Measurements from ENCODE around the gene NAA40. TPM values are rescaled to one million over a fixed set of nuclear protein-coding genes. Genes with fewer than 3 reads are reported as not detected.

The NAA40 gene
- total and polyA plus RNA-seq, 10 of the 15 experiments (the other 5 are each of a cell fraction or from before 2014, with no cell fraction given): 4.8 to 31.6 (median 22.2) TPM

GRCh38 chr11:63974259-63975143 lies 35.7 kb downstream of the NAA40 start, which contains the start of gene COX8A (continued):
- TF ChIP-seq ATF3 (IDR thresholded peaks at IDR 0.05; ENCODE audit: borderline replicate concordance, extremely low read depth, low read depth, low read length) (no peak), NFYA (IDR thresholded peaks at IDR 0.05; ENCODE audit: borderline replicate concordance, low read depth, low read length) (peak; percentile 36; the same call in 1 of the 2 replicates), HDGF (IDR thresholded peaks at IDR 0.05) (no peak), RUNX3 (IDR thresholded peaks at IDR 0.05; ENCODE audit: low read length) (0 out of 2 replicates have a peak, but pooled peaks have one; percentile 48), RAD51 (IDR thresholded peaks at IDR 0.05) (no peak), ZSCAN29 (IDR thresholded peaks at IDR 0.05) (no peak), FOS (IDR thresholded peaks at IDR 0.05; ENCODE audit: borderline replicate concordance, extremely low read depth, insufficient read length) (peak; percentile 37), CBFB (IDR thresholded peaks at IDR 0.05; ENCODE audit: low read depth) (peak; percentile 73; the same call in 1 of the 2 replicates), SUPT20H (IDR thresholded peaks at IDR 0.05; ENCODE audit: borderline replicate concordance, control insufficient read depth, low read depth, low read length) (no peak), NBN (IDR thresholded peaks at IDR 0.05) (0 out of 2 replicates have a peak, but pooled peaks have one; percentile 71), TCF12 (IDR thresholded peaks at IDR 0.05; ENCODE audit: low read depth, low read length) (no peak), RAD21 (IDR thresholded peaks at IDR 0.05; ENCODE audit: insufficient read depth, low read depth, low read length) (no peak), MYC (IDR thresholded peaks at IDR 0.05; ENCODE audit: insufficient read depth, insufficient read length, insufficient replicate concordance, low read length, severe bottlenecking) (peak; percentile 63), MTA2 (IDR thresholded peaks at IDR 0.05; ENCODE audit: low read depth) (no peak), ZZZ3 (IDR thresholded peaks at IDR 0.05; ENCODE audit: control insufficient read depth, insufficient read length, low read depth) (no peak), MLLT1 (IDR thresholded peaks at IDR 0.05) (peak; percentile 44; the same call in 1 of the 2 replicates), ZNF622 (IDR thresholded peaks at IDR 0.05) (no peak), ATF7 (IDR thresholded peaks at IDR 0.05; ENCODE audit: low read depth) (peak; percentile 75), FOXK2 (IDR thresholded peaks at IDR 0.05) (no peak), EGR1 (IDR thresholded peaks at IDR 0.05; ENCODE audit: borderline replicate concordance in 1 of 2, low read depth in 2 of 2, low read length in 2 of 2) (peak in 1 of 2 experiments; percentile 17; a peak in 1 of 3 replicates), TCF3 (IDR thresholded peaks at IDR 0.05; ENCODE audit: borderline replicate concordance, insufficient read depth, low read depth, low read length) (0 out of 2 replicates have a peak, but pooled peaks have one; percentile 18), ZBED1 (IDR thresholded peaks at IDR 0.05; ENCODE audit: borderline replicate concordance) (peak; percentile 48; the same call in 1 of the 2 replicates), WRNIP1 (IDR thresholded peaks at IDR 0.05; ENCODE audit: borderline replicate concordance, low read depth, low read length) (no peak), MYB (IDR thresholded peaks at IDR 0.05; ENCODE audit: borderline replicate concordance, low read depth, low read length) (no peak), CHD1 (IDR thresholded peaks at IDR 0.05; ENCODE audit: low read depth, low read length) (no peak)
- TF ChIP-seq, protein P1, sequence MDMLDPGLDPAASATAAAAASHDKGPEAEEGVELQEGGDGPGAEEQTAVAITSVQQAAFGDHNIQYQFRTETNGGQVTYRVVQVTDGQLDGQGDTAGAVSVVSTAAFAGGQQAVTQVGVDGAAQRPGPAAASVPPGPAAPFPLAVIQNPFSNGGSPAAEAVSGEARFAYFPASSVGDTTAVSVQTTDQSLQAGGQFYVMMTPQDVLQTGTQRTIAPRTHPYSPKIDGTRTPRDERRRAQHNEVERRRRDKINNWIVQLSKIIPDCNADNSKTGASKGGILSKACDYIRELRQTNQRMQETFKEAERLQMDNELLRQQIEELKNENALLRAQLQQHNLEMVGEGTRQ (IDR thresholded peaks at IDR 0.05; ENCODE audit: borderline replicate concordance, low read depth, low read length): no peak
- TF ChIP-seq, protein P2, sequence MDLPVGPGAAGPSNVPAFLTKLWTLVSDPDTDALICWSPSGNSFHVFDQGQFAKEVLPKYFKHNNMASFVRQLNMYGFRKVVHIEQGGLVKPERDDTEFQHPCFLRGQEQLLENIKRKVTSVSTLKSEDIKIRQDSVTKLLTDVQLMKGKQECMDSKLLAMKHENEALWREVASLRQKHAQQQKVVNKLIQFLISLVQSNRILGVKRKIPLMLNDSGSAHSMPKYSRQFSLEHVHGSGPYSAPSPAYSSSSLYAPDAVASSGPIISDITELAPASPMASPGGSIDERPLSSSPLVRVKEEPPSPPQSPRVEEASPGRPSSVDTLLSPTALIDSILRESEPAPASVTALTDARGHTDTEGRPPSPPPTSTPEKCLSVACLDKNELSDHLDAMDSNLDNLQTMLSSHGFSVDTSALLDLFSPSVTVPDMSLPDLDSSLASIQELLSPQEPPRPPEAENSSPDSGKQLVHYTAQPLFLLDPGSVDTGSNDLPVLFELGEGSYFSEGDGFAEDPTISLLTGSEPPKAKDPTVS (IDR thresholded peaks at IDR 0.05; ENCODE audit: low read depth, low read length): no peak

Measured in GM12878 (cell line).